ENCODE data around the gene DSCAML1. TPM values are rescaled to one million over a fixed set of nuclear protein-coding genes. Genes with fewer than 3 reads are reported as not detected.

Gene DSCAML1
- total and polyA plus RNA-seq, 9 of the 15 experiments (the other 6 are each of a cell fraction or from before 2014, with no cell fraction given), result not detected

DNA sequence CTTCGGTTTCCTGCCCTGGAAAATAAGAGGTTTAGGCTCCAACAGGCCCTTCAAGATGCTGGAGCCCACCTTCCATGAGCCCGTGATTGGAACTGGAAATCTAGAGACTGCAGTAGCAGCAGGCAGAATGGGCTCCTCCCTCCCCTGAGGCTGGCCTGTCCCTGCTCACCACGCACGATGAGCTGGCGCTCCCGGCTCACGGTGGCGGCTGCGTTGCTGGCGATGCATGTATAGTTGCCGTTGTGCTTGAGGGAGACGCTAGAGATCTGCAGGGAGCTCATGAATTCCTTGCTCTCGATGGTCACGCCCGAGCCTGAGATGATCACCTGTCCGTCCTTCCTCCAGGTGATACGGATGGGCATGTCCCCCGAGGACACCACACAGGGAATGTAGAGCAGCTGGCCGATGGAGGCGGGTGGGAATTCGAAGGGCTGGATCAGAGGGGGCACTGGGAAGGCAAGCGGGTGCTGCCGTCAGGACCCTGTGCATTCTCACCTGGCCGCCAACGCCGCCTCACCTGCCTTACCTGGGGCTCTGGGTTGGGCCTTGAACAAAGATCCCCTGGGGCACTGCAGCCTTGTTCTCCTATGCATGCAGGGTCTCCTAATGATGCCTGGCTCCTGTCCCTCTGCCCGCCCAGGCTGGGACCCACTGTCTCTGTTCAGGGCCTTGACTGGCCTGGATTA lies 291.6 kb downstream of the DSCAML1 start (continued):
- TF ChIP-seq ATF6 (CRISPR knock-in tag; IDR thresholded peaks at IDR 0.05) (no peak), SMAD3 (CRISPR knock-in tag; conservative IDR thresholded peaks at IDR 0.05) (no peak), ZNF224 (CRISPR knock-in tag; IDR thresholded peaks at IDR 0.05) (no peak), CREB3 (tag; conservative IDR thresholded peaks at IDR 0.05; ENCODE audit: low read depth) (no peak), NCOA2 (IDR thresholded peaks at IDR 0.05; ENCODE audit: partially characterized antibody in 2 of 2) (no peak), ZC3H4 (CRISPR knock-in tag; IDR thresholded peaks at IDR 0.05; ENCODE audit: borderline replicate concordance) (no peak)

DNA sequence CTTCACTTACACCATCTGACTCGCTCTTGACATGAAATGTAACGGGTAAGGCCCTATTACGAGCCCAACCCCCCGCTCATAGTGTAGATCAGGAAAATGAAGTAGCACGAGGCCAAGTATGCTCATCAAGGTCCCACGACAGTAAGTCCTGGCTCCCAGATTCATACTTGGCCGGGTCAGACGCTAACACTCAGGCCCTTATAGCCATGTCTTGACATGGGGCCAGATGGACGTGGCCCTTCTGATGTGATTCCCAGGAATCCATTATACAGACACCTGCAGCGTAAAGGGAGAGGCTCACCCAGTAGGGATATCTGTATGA lies 294.3 kb downstream of the DSCAML1 start:
- WGBS (ENCODE audit: insufficient coverage, low coverage, missing lambda C conversion rate), result under 1% methylated on average over 10 of the region's 10 CpGs
- ATAC-seq (no peak), FAIRE-seq (no peak), DNase-seq (ENCODE audit: extremely low read depth in 1 of 4, low spot score in 3 of 4) (no peak)
- no peak overlapping the region for H3K4me3 ChIP-seq
- H3K36me3 ChIP-seq (ENCODE audit: control insufficient read depth, insufficient read depth, low read length), result no peaks in the 10 kb centered on the region
- CTCF ChIA-PET (ENCODE audit: low intra/inter-chr PET ratio), result no interaction called here
- intact Hi-C loops (cut with micrococcal nuclease), result no loop called here
- H3K9me1 ChIP-seq (ENCODE audit: control insufficient read depth, insufficient read depth, low read length), result peaks cover under 1% of the 10 kb centered on the region
- in situ Hi-C loops (cut with MboI), result no loop called here
- no TSS peak for BruUV-seq (replicated peaks)
- H3K27ac ChIP-seq (ENCODE audit: extremely low read depth, low read depth, low read length), result no peak overlapping the region
- H3K79me2 ChIP-seq (ENCODE audit: control insufficient read depth, insufficient read depth, low read length), result no peaks in the 10 kb centered on the region
- no peak overlapping the region for H3K9ac ChIP-seq (ENCODE audit: insufficient read depth in 1 of 2, low read depth in 2 of 2, low read length in 2 of 2)
- no peak overlapping the region for H2AFZ ChIP-seq (ENCODE audit: low read depth, low read length)
- H3K4me1 ChIP-seq (replicated peaks in 1 of 2; ENCODE audit: control insufficient read depth in 2 of 2, insufficient read depth in 2 of 2, low read length in 2 of 2), result no peaks in the 10 kb centered on the region
- H4K20me1 ChIP-seq (replicated peaks; ENCODE audit: control insufficient read depth, insufficient read depth, low read length), result 0 out of 2 replicates have a peak, but pooled peaks cover 8% of the 10 kb centered on the region
- POLR2A ChIA-PET, result no interaction called here
- no peaks in the 10 kb centered on the region for H3K9me3 ChIP-seq (replicated peaks; ENCODE audit: control insufficient read depth, insufficient read depth, low read depth, low read length)
- no peak overlapping the region for H3K4me2 ChIP-seq (ENCODE audit: insufficient read depth, low read length)
- peaks cover 31 to 90% of the 10 kb centered on the region in 2 experiments; a peak in 4 of 5 replicates for H3K27me3 ChIP-seq (ENCODE audit: control insufficient read depth in 2 of 2, insufficient read depth in 2 of 2, low read length in 2 of 2)
- TF ChIP-seq VEZF1 (CRISPR knock-in tag; IDR thresholded peaks at IDR 0.05) (no peak), TSC22D4 (tag; IDR thresholded peaks at IDR 0.05) (no peak), PCBP1 (IDR thresholded peaks at IDR 0.05; ENCODE audit: low read depth, low read length, poor library complexity, severe bottlenecking) (no peak), ZNF77 (CRISPR knock-in tag; IDR thresholded peaks at IDR 0.05) (no peak)
- TF ChIP-seq, protein P1, sequence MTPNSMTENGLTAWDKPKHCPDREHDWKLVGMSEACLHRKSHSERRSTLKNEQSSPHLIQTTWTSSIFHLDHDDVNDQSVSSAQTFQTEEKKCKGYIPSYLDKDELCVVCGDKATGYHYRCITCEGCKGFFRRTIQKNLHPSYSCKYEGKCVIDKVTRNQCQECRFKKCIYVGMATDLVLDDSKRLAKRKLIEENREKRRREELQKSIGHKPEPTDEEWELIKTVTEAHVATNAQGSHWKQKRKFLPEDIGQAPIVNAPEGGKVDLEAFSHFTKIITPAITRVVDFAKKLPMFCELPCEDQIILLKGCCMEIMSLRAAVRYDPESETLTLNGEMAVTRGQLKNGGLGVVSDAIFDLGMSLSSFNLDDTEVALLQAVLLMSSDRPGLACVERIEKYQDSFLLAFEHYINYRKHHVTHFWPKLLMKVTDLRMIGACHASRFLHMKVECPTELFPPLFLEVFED (CRISPR knock-in tag; conservative IDR thresholded peaks at IDR 0.05), result no peak
- TF ChIP-seq, protein P2, sequence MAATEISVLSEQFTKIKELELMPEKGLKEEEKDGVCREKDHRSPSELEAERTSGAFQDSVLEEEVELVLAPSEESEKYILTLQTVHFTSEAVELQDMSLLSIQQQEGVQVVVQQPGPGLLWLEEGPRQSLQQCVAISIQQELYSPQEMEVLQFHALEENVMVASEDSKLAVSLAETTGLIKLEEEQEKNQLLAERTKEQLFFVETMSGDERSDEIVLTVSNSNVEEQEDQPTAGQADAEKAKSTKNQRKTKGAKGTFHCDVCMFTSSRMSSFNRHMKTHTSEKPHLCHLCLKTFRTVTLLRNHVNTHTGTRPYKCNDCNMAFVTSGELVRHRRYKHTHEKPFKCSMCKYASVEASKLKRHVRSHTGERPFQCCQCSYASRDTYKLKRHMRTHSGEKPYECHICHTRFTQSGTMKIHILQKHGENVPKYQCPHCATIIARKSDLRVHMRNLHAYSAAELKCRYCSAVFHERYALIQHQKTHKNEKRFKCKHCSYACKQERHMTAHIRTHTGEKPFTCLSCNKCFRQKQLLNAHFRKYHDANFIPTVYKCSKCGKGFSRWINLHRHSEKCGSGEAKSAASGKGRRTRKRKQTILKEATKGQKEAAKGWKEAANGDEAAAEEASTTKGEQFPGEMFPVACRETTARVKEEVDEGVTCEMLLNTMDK (IDR thresholded peaks at IDR 0.05; ENCODE audit: borderline replicate concordance, insufficient read depth, low read depth, low read length, poor library complexity, severe bottlenecking), result no peak

All from K562 (cell line).